Endothelial cell (in vitro differentiated cells): ENCODE data around the gene SYTL1. TPM values are rescaled to one million over a fixed set of nuclear protein-coding genes. Genes with fewer than 3 reads are reported as not detected.

ENCODE experiments used
- DNase-seq: peaks from one replicate; pipeline ENCODE4 v3.0.0; 2021; ENCODE audit warnings: low spot score
- H3K27ac Mint-ChIP-seq: one replicate; pipeline ENCODE4 v1.8.0; 2021; ENCODE audit warnings: mixed read lengths, inconsistent platforms; ENCODE audit not compliant: unreplicated experiment
- H3K27me3 Mint-ChIP-seq: one replicate; pipeline ENCODE4 v1.8.0; 2021; ENCODE audit warnings: mild to moderate bottlenecking, moderate library complexity, mixed read lengths, inconsistent platforms; ENCODE audit not compliant: unreplicated experiment
- H3K36me3 Mint-ChIP-seq: one replicate; pipeline ENCODE4 v1.8.0; 2021; ENCODE audit warnings: mild to moderate bottlenecking, low read depth, mixed read lengths, inconsistent platforms; ENCODE audit not compliant: unreplicated experiment
- H3K4me1 Mint-ChIP-seq: one replicate; pipeline ENCODE4 v1.8.0; 2021; ENCODE audit warnings: mild to moderate bottlenecking, mixed read lengths, inconsistent platforms; ENCODE audit not compliant: unreplicated experiment
- H3K4me3 Mint-ChIP-seq: one replicate; pipeline ENCODE4 v1.8.0; 2021; ENCODE audit warnings: mild to moderate bottlenecking, mixed read lengths, inconsistent platforms; ENCODE audit not compliant: unreplicated experiment
- H3K9me3 Mint-ChIP-seq: one replicate; pipeline ENCODE4 v1.8.0; 2021; ENCODE audit warnings: mixed read lengths, inconsistent platforms; ENCODE audit not compliant: unreplicated experiment
- total RNA-seq: library from RNA; stranded (reverse); fragmentation: NEBNext Ultra II Directional; extraction: Animal tissue kit (Norgen Biotek cat#: 25700); gene quantifications from one replicate; pipeline ENCODE4 v1.2.1, GENCODE V29; 2021; ENCODE audit not compliant: unreplicated experiment
- TF ChIP-seq, protein P1 (sequence below): fragments of 200-600 bp; sonication (generic); IDR thresholded peaks from one replicate; pipeline ENCODE4 v1.5.0; 2021; ENCODE audit warnings: antibody characterized with exemption; ENCODE audit not compliant: unreplicated experiment

SYTL1 gene
- total RNA-seq, 1 donor from 2014 or later, result 1.3 TPM

DNA sequence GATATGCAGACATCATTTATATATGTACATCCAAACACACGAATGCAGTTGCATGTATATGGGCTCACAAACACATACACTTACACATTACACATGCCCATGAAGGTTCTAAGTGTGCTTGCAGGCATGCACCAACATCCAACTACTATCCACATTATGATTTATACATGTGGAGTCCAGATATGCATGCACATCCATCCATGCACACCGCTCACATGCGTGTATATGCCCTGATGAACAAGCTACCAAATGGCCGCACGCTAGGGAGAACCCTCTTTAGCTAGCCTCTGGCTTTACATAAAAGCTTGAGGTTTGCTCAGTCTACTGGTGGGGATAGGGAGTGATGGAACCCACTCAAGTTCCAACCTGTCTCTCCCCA is 59.1 kb downstream of the SYTL1 start:
- peaks cover 31% of the 10 kb centered on the region for H3K4me1 Mint-ChIP-seq
- H3K4me3 Mint-ChIP-seq, result peak overlapping the region; percentile 69
- peak overlapping the region; percentile 58 for H3K27ac Mint-ChIP-seq
- peaks cover 37% of the 10 kb centered on the region for H3K27me3 Mint-ChIP-seq
- peaks cover 12% of the 10 kb centered on the region for H3K36me3 Mint-ChIP-seq
- TF ChIP-seq, protein P1, sequence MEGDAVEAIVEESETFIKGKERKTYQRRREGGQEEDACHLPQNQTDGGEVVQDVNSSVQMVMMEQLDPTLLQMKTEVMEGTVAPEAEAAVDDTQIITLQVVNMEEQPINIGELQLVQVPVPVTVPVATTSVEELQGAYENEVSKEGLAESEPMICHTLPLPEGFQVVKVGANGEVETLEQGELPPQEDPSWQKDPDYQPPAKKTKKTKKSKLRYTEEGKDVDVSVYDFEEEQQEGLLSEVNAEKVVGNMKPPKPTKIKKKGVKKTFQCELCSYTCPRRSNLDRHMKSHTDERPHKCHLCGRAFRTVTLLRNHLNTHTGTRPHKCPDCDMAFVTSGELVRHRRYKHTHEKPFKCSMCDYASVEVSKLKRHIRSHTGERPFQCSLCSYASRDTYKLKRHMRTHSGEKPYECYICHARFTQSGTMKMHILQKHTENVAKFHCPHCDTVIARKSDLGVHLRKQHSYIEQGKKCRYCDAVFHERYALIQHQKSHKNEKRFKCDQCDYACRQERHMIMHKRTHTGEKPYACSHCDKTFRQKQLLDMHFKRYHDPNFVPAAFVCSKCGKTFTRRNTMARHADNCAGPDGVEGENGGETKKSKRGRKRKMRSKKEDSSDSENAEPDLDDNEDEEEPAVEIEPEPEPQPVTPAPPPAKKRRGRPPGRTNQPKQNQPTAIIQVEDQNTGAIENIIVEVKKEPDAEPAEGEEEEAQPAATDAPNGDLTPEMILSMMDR, result no peak
- DNase-seq, result no peak
- no peaks in the 10 kb centered on the region for H3K9me3 Mint-ChIP-seq

DNA sequence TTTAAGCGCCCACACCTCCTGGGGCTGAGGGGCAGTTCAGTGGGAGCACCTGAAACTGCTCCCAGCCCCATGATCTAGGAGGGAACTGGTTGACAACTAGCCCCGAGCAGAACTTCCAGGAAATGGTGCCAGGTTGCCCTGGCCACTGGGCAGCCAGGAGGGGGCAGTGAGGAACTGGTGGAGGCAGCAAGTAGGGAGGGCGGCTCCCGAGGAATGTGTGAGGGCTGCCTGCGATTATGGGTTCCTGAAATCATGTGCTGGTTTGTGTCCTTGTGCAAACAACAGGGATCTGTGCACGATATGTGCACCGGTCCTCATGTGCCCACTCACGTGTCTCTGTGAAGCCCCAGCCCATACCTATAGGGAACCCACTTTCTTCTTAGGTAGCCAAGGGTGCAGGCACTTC is 60.5 kb downstream of the SYTL1 start:
- H3K27ac Mint-ChIP-seq, result no peak overlapping the region
- peaks cover 15% of the 10 kb centered on the region for H3K36me3 Mint-ChIP-seq
- DNase-seq, result peak; percentile 64
- H3K4me3 Mint-ChIP-seq, result no peak overlapping the region
- TF ChIP-seq, protein P1, result no peak
- no peaks in the 10 kb centered on the region for H3K9me3 Mint-ChIP-seq
- H3K4me1 Mint-ChIP-seq, result peaks cover 32% of the 10 kb centered on the region
- H3K27me3 Mint-ChIP-seq, result peaks cover 37% of the 10 kb centered on the region

DNA sequence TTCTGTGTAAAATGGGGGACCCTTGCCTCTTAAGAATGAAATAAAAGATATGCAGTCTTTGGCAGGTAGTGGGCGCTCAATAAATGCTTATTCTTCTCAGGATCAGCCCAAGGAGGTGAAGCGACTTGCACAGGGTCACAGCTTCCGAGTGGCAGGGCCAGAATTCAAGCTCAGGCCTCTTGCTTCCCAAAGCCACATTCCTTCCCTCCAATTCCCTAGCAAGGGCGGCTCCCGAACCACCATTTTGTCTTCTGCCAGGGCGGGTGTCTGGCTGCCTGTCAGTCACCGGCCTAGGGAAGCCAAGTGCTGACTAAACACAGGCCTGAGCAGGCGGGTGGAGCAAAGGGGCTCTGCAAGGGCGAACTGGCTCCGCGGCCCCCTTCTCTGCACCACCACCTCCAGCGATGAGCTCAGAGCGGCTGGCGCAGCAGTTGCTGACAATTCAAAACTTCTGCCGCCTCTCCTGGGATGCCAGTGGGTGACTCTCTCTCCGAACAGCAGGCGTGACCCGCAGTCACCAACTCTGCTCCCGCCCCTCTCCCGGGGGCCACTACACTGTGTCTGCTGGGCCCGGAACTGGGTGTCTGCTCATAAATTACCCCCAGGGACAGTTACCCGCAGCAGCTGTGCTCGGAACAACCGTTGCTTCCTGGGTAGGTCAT is 61.4 kb downstream of the SYTL1 start:
- H3K4me1 Mint-ChIP-seq, result peaks cover 27% of the 10 kb centered on the region
- no peak for DNase-seq
- TF ChIP-seq, protein P1, result no peak
- no peak overlapping the region for H3K4me3 Mint-ChIP-seq
- peaks cover 18% of the 10 kb centered on the region for H3K36me3 Mint-ChIP-seq
- peaks cover 36% of the 10 kb centered on the region for H3K27me3 Mint-ChIP-seq
- peak overlapping the region; percentile 18 for H3K27ac Mint-ChIP-seq
- H3K9me3 Mint-ChIP-seq, result no peaks in the 10 kb centered on the region

Other genes starting within 250 kb of the SYTL1 start
- 96.2 TPM for gene SLC9A1, start 186.9 kb upstream of the SYTL1 start, total RNA-seq
- gene WDTC1, start 107.4 kb upstream of the SYTL1 start, total RNA-seq, result 36.0 TPM
- 43.5 TPM for gene TMEM222, start 19.9 kb upstream of the SYTL1 start, total RNA-seq
- gene MAP3K6, start 24.9 kb downstream of the SYTL1 start, total RNA-seq, result 35.7 TPM
- 132 TPM for gene FCN3, start 32.8 kb downstream of the SYTL1 start, total RNA-seq
- gene CD164L2, start 41.3 kb downstream of the SYTL1 start, total RNA-seq, result 0.72 TPM
- gene GPR3, start 50.6 kb downstream of the SYTL1 start, total RNA-seq, result 2.4 TPM
- 272 TPM for gene WASF2, start 148.1 kb downstream of the SYTL1 start, total RNA-seq